A549 (cell line): ENCODE results near the gene PEX3. TPM values are rescaled to one million over a fixed set of nuclear protein-coding genes. Genes with fewer than 3 reads are reported as not detected.

Experiments
- ATAC-seq, 2 experiments: fragments of 200-7000 bp in 1 of 2; fragments of >200 bp in 1 of 2; cut with Nextera tagmentation in 1 of 2; cut with Tn5 transposase in 1 of 2; 3 replicates each; pipeline versions ENCODE4 v1.8.0 to v1.9.1; 2018 to 2020; ENCODE audit warnings: mild to moderate bottlenecking in 1 of 2, moderate library complexity in 1 of 2
- CTCF ChIA-PET: fragments of 300-600 bp; sonication (Branson Sonifier 250); formaldehyde crosslinking; extraction: SDS; loops from one replicate; lab custom pipeline; 2021; ENCODE audit warnings: antibody characterized with exemption, inconsistent platforms; lab: Yijun Ruan, JAX
- POLR2A ChIA-PET: fragments of 350-600 bp; formaldehyde crosslinking; extraction: SDS; loops from one replicate; lab custom pipeline; 2021; ENCODE audit warnings: antibody characterized with exemption, inconsistent platforms; lab: Yijun Ruan, JAX
- DNase-seq, 2 experiments: peaks; one replicate each; pipeline versions ENCODE4 v3.0.0 to v3.0.0-alpha.2; 2011 to 2016; ENCODE audit warnings: low read depth in 1 of 2, low spot score in 1 of 2
- FAIRE-seq: peaks from 2 replicates; lab custom pipeline; 2011; peaks lifted over from hg19 to GRCh38; lab: Jason Lieb, UNC
- H3K27ac ChIP-seq, 2 experiments: fragments of >200 bp; sonication (Bioruptor Twin); formaldehyde crosslinking; 3 replicates each; pipeline ENCODE4 v1.5.1; 2016 to 2017
- H3K4me1 ChIP-seq: fragments of >200 bp; sonication (Bioruptor Twin); formaldehyde crosslinking; 3 replicates; pipeline ENCODE4 v1.6.1; 2016
- H3K4me2 ChIP-seq: fragments of >200 bp; sonication (Bioruptor Twin); formaldehyde crosslinking; 3 replicates; pipeline ENCODE4 v1.6.1; 2016
- H3K4me3 ChIP-seq: fragments of >200 bp; sonication (Bioruptor Twin); formaldehyde crosslinking; 3 replicates; pipeline ENCODE4 v1.5.1; 2016
- H3K9me3 ChIP-seq: fragments of >200 bp; sonication (Bioruptor Twin); formaldehyde crosslinking; 3 replicates; pipeline ENCODE4 v1.6.1; 2016
- ATOH8 ChIP-seq: fragments of 250-450 bp; sonication (Bioruptor Pico); IDR thresholded peaks from 2 replicates; pipeline ENCODE4 v1.5.0; 2020; ENCODE audit warnings: low read depth, mild to moderate bottlenecking, moderate library complexity
- E2F6 ChIP-seq: IDR thresholded peaks from 2 replicates; pipeline ENCODE4 v1.6.1; 2012; ENCODE audit warnings: low read depth, borderline replicate concordance
- ELK1 ChIP-seq: fragments of 150-350 bp; IDR thresholded peaks from 2 replicates; pipeline ENCODE4 v1.6.1; 2014; ENCODE audit warnings: low read depth, mild to moderate bottlenecking, low read length
- FOSL2 ChIP-seq, 2 experiments: fragments of 450-650 bp in 1 of 2; fragments of >200 bp in 1 of 2; sonication (Bioruptor Twin) in 1 of 2; formaldehyde crosslinking; IDR thresholded peaks; 2 replicates each; pipeline versions ENCODE4 v1.5.0 to v1.6.1; 2016 to 2020; ENCODE audit warnings: mild to moderate bottlenecking in 1 of 2, moderate library complexity in 1 of 2
- HDAC2 ChIP-seq: fragments of 200-600 bp; sonication (generic); IDR thresholded peaks from 2 replicates; pipeline ENCODE4 v1.6.1; 2016
- HEYL ChIP-seq: fragments of 250-450 bp; sonication (Bioruptor Pico); IDR thresholded peaks from 2 replicates; pipeline ENCODE4 v1.8.0; 2021; ENCODE audit warnings: mild to moderate bottlenecking, moderate library complexity
- HMGXB4 ChIP-seq: fragments of 250-450 bp; sonication (Bioruptor Pico); IDR thresholded peaks from 2 replicates; pipeline ENCODE4 v1.5.0; 2021; ENCODE audit warnings: mild to moderate bottlenecking, moderate library complexity, borderline replicate concordance
- HOXB13 ChIP-seq: fragments of 250-450 bp; sonication (Bioruptor Pico); IDR thresholded peaks from 2 replicates; pipeline ENCODE4 v1.5.0; 2020; ENCODE audit warnings: low read depth, mild to moderate bottlenecking, moderate library complexity
- HOXB5 ChIP-seq: fragments of 250-450 bp; sonication (Bioruptor Pico); IDR thresholded peaks from 2 replicates; pipeline ENCODE4 v1.5.0; 2020; ENCODE audit warnings: mild to moderate bottlenecking, moderate library complexity
- JUN ChIP-seq, 2 experiments: fragments of >200 bp; sonication (Bioruptor Twin); formaldehyde crosslinking; IDR thresholded peaks; 2 replicates in 1 of 2; 3 replicates in 1 of 2; pipeline ENCODE4 v1.6.1; 2016 to 2017
- MAX ChIP-seq: IDR thresholded peaks from 2 replicates; pipeline ENCODE4 v1.6.1; 2012
- MAZ ChIP-seq: fragments of 150-350 bp; IDR thresholded peaks from 2 replicates; pipeline ENCODE4 v1.6.1; 2014; ENCODE audit warnings: antibody characterized with exemption, low read depth, low read length, borderline replicate concordance
- MYC ChIP-seq: IDR thresholded peaks from 2 replicates; pipeline ENCODE4 v1.6.1; 2012; ENCODE audit warnings: mild to moderate bottlenecking, inconsistent platforms, low read length, improper control_type of control experiment, borderline replicate concordance
- NFE2L2 ChIP-seq: fragments of 150-350 bp; conservative IDR thresholded peaks from 2 replicates; pipeline ENCODE4 v1.6.1; 2014; ENCODE audit warnings: low read length
- NPAS2 ChIP-seq: fragments of 250-450 bp; sonication (Bioruptor Pico); IDR thresholded peaks from 2 replicates; pipeline ENCODE4 v1.8.0; 2022; ENCODE audit warnings: mild to moderate bottlenecking, moderate library complexity, borderline replicate concordance
- PHF8 ChIP-seq: fragments of 200-600 bp; sonication (generic); IDR thresholded peaks from 2 replicates; pipeline ENCODE4 v1.6.1; 2016; ENCODE audit warnings: low read depth, mild to moderate bottlenecking, antibody characterized with exemption, moderate library complexity, borderline replicate concordance
- POLR2A ChIP-seq: IDR thresholded peaks from 2 replicates; pipeline ENCODE4 v1.6.1; 2012; ENCODE audit warnings: mild to moderate bottlenecking, low read length
- RCOR1 ChIP-seq: fragments of 150-350 bp; IDR thresholded peaks from 2 replicates; pipeline ENCODE4 v1.6.1; 2014; ENCODE audit warnings: antibody characterized with exemption, low read length, low read depth
- USF2 ChIP-seq: fragments of 450-650 bp; IDR thresholded peaks from 2 replicates; pipeline ENCODE4 v1.6.1; 2014; ENCODE audit warnings: antibody characterized with exemption
- WGBS: methylation state at CpG from one replicate; pipeline ENCODE4 v1.1.6; 2017; ENCODE audit errors: missing lambda C conversion rate; 5-methylcytosine and 5-hydroxymethylcytosine counted together
- polyA plus RNA-seq, 4 experiments: library from polyadenylated mRNA; depleted of rRNA in 3 of 4; stranded (reverse); fragments of >200 nt; fragmentation: RNase III in 1 of 4; extraction: RNeasy Plus Mini Kit Qiagen cat#74134 plus additional on column Dnase treatment in 1 of 4; gene quantifications; 2 replicates in 3 of 4; 3 replicates in 1 of 4; pipeline ENCODE4 v1.2.3, GENCODE V29; 2011 to 2017

Gene PEX3
- polyA plus RNA-seq, 2 of the 4 experiments (the other 2 are of a cell fraction) = 15.1 to 25.9 TPM

- peak within 1 kb of the TSS; percentile 64 for H3K4me3 ChIP-seq
- TF ChIP-seq RCOR1 = no peak
- no peak for TF ChIP-seq MAZ
- TF ChIP-seq POLR2A = peak; percentile 39
- TF ChIP-seq HOXB5 (CRISPR knock-in tag) = 0 out of 2 replicates have a peak, but pooled peaks have one; percentile 66
- no peak for TF ChIP-seq NFE2L2
- TF ChIP-seq E2F6 = peak; percentile 89
- peak; percentile 41; the same call in 1 of the 2 replicates for TF ChIP-seq ATOH8 (CRISPR knock-in tag)
- peak; percentile 93 for TF ChIP-seq PHF8
- TF ChIP-seq ELK1 = no peak
- TF ChIP-seq MYC = peak; percentile 72
- 0 out of 2 replicates have a peak, but pooled peaks have one; percentile 33 for TF ChIP-seq HMGXB4 (CRISPR knock-in tag)
- no peak for TF ChIP-seq HDAC2
- TF ChIP-seq NPAS2 = no peak
- peak; percentile 76 for TF ChIP-seq USF2
- no peak for TF ChIP-seq FOSL2 (IDR thresholded peaks at IDR 0.05)
- TF ChIP-seq FOSL2 (CRISPR knock-in tag; IDR thresholded peaks at IDR 0.05) = peak; percentile 25; the same call in 1 of the 2 replicates
- peak; percentile 51 to 77; a peak in 4 of 5 replicates for TF ChIP-seq JUN (IDR thresholded peaks at IDR 0.05)
- TF ChIP-seq MAX = peak; percentile 96
- no peak for TF ChIP-seq HEYL
- 0 out of 2 replicates have a peak, but pooled peaks have one; percentile 29 for TF ChIP-seq HOXB13
- ChIA-PET CTCF (interaction anchor here (1.1 to 2.5 kb wide), 3 partner anchors 9 to 502 kb away, joined by 3 to 9 read pairs (median 5); no protein-coding TSS in a partner anchor), POLR2A (interaction anchor here (0.9 to 1.7 kb wide), 6 partner anchors 9 to 61 kb away, joined by 3 to 7 read pairs (median 3); partner anchors contain the start of genes ADAT2 and PEX3)
- 2% methylated on average over 22 of the region's 63 CpGs for WGBS
- H3K4me2 ChIP-seq = peak within 1 kb of the TSS; percentile 94
- peaks cover 15% of the 10 kb centered on the region; the same call in 2 of the 3 replicates for H3K4me1 ChIP-seq
- FAIRE-seq (no peak), DNase-seq (peak; percentile 57 to 84), ATAC-seq (peak; percentile 94 to 95)
- H3K27ac ChIP-seq = peak within 1 kb of the TSS; percentile 98 to 99
- H3K9me3 ChIP-seq = no peaks in the 10 kb centered on the region
Measured at GRCh38 chr6:143510991-143511891, 60.6 kb downstream of the PEX3 start, which contains the start of gene FUCA2. TSS of gene FUCA2 (minus strand) at chr6:143511720. CDS start at chr6:143511634, 86 bp downstream.
